Measurements from ENCODE around the gene HPCA.

Gene HPCA

DNA sequence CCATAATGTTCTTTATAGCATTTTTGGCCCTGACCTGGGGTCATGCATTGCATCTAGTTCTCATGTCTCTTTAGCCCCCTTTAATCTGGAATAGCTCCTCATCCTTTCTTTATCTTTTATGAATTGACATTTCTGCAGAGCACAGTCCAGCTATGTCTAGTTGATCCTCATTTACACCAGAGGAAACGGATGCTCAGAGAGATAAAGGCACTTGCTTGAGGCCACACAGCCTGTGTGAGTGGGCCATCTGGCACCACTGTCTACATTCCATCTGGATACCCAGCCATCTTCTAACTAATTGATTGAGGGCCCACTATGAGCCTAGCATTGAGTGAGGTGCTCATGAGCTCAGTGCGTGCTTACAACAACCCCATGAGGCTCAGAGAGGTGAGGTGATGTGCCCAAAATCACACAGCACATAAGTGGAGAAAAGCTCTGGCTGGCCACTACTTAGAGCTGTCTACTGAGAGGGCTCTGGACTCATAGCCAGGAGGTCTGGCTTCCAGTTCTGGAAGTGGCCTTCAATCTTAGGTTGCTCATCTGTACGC is 3.5 kb downstream of the HPCA start:
- no peak for ATAC-seq (replicated peaks)

GRCh38 chr1:32890516-32891240 is 4.4 kb downstream of the HPCA start:
- no peak overlapping the region for H3K4me3 Mint-ChIP-seq
- peaks cover 5 to 6% of the 10 kb centered on the region in 2 donors for H3K36me3 Mint-ChIP-seq
- ATAC-seq (replicated peaks) (no peak), DNase-seq (no peak)
- H3K27me3 Mint-ChIP-seq, result peaks cover 76 to 96% of the 10 kb centered on the region in 2 donors
- H3K27ac Mint-ChIP-seq, result no peak overlapping the region
- H3K4me1 Mint-ChIP-seq, result peaks cover 22 to 23% of the 10 kb centered on the region in 2 donors
- peaks cover 0 to 3% of the 10 kb centered on the region in 2 donors for H3K9me3 Mint-ChIP-seq

More for the DNA sequence above, 3.5 kb downstream of the HPCA start:
- H3K36me3 Mint-ChIP-seq, result peaks cover 5 to 6% of the 10 kb centered on the region in 2 donors
- peaks cover 0 to 3% of the 10 kb centered on the region in 2 donors for H3K9me3 Mint-ChIP-seq
- H3K4me3 Mint-ChIP-seq, result no peak overlapping the region
- H3K4me1 Mint-ChIP-seq, result peaks cover 22 to 26% of the 10 kb centered on the region in 2 donors
- H3K27ac Mint-ChIP-seq, result no peak overlapping the region
- H3K27me3 Mint-ChIP-seq, result peaks cover 85 to 96% of the 10 kb centered on the region in 2 donors
- DNase-seq, result no peak

DNA sequence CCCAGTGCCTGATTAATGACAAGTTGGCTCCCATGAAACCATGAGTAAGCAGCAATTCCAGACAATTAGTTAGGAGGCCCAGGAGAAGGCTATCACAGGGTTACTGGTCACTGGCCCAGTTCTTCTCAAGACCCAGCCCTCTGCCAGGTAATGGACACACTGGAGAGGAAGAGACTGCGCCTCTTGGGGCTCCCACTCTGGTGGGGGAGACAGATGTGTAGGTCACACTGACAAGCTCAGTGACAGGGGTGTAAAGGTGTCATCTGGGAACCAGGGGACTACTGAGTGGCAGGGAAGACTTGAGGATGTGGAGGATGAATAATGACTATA is 4.9 kb downstream of the HPCA start:
- H3K9me3 Mint-ChIP-seq, result peaks cover 0 to 3% of the 10 kb centered on the region in 2 donors
- ATAC-seq (replicated peaks), result no peak
- no peak for DNase-seq
- peaks cover 21 to 22% of the 10 kb centered on the region in 2 donors for H3K4me1 Mint-ChIP-seq
- H3K36me3 Mint-ChIP-seq, result peaks cover 5 to 6% of the 10 kb centered on the region in 2 donors
- H3K27me3 Mint-ChIP-seq, result peaks cover 72 to 96% of the 10 kb centered on the region in 2 donors
- no peak overlapping the region for H3K27ac Mint-ChIP-seq
- no peak overlapping the region for H3K4me3 Mint-ChIP-seq

GRCh38 chr1:32891630-32892029 is 5.3 kb downstream of the HPCA start:
- DNase-seq (no peak), ATAC-seq (replicated peaks) (no peak)
- Mint-ChIP-seq H3K4me1 (peaks cover 20 to 22% of the 10 kb centered on the region in 2 donors), H3K36me3 (peaks cover 5 to 6% of the 10 kb centered on the region in 2 donors), H3K27me3 (peaks cover 76 to 97% of the 10 kb centered on the region in 2 donors), H3K27ac (no peak overlapping the region), H3K4me3 (no peak overlapping the region), H3K9me3 (peaks cover 0 to 3% of the 10 kb centered on the region in 2 donors)

- ATAC-seq (replicated peaks), result peak; percentile 78 to 83
- Mint-ChIP-seq H3K27ac (peak overlapping the region; percentile 74), H3K27me3 (peaks cover 72 to 96% of the 10 kb centered on the region in 2 donors), H3K9me3 (peaks cover 0 to 3% of the 10 kb centered on the region in 2 donors), H3K4me1 (peaks cover 16 to 22% of the 10 kb centered on the region in 2 donors), H3K36me3 (peaks cover 5 to 6% of the 10 kb centered on the region in 2 donors), H3K4me3 (peak overlapping the region; percentile 52 to 73)
- no peak for DNase-seq
Measured at GRCh38 chr1:32892368-32893197, 6.3 kb downstream of the HPCA start.

DNA sequence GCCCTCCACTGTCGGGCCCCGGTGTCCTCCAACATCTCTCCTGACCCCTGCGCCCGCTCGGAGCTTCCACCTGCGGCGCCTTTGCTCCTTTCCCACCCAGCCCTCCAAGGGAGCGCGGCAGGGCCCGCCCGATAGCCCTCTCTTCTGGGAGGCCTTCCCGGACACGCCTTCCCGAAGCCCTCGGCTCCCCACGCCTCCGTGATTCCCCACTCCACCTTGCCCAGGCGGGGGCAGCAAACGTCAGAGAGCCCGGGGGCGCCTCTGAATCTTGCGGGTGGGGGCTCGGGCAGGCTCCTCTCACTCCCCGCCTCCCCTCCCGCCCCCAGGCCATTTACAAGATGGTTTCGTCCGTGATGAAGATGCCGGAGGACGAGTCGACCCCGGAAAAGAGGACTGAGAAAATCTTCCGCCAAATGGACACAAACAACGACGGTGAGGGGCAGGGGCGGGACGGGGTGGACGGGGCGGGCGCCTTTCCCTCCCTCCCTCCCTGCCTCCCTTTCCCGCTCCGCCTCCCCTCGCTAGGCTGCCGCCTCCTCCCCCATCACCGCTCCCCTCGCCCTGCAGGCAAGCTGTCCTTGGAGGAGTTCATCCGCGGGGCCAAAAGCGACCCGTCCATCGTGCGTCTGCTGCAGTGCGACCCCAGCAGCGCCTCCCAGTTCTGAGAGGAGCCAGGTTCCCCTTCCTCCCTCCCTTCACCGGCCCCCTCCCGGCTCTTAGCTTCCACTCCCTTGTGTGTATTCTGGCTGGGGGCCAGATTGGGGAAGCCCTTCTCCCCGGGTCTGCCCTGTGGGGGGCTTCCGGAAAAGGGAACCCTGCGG is 7.1 kb downstream of the HPCA start:
- DNase-seq, result no peak
- H3K36me3 Mint-ChIP-seq, result peaks cover 5 to 6% of the 10 kb centered on the region in 2 donors
- H3K4me3 Mint-ChIP-seq, result peak overlapping the region; percentile 73 to 76
- peak; percentile 5 to 30 for ATAC-seq (replicated peaks)
- peaks cover 66 to 92% of the 10 kb centered on the region in 2 donors for H3K27me3 Mint-ChIP-seq
- H3K4me1 Mint-ChIP-seq, result peaks cover 15 to 22% of the 10 kb centered on the region in 2 donors
- H3K9me3 Mint-ChIP-seq, result peaks cover 0 to 3% of the 10 kb centered on the region in 2 donors
- no peak overlapping the region for H3K27ac Mint-ChIP-seq

GRCh38 chr1:32894019-32894600 is 7.8 kb downstream of the HPCA start:
- no peak for ATAC-seq (replicated peaks)
- peaks cover 15 to 22% of the 10 kb centered on the region in 2 donors for H3K4me1 Mint-ChIP-seq

DNA sequence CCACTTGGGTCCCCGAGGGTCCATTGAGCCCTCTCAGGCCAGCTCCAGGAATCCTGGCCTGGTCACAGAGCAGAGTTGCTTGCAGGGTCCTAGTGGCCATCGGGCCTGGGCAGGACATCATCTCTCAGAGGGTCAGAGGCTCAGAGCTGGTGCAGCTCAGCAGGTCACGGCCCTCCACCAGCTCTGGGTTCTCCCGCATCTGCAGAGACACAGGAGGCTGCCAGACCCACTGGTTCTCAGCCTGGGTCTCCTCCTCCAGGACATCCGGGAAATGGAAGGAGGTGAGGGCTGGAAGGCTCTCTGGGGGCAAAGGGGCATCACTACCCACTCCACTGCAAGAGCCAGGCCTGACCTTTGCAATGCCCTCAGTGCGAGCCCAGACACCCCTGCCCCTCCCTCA is 8.4 kb downstream of the HPCA start:
- no peak for DNase-seq
- no peak for ATAC-seq (replicated peaks)
- peaks cover 15 to 22% of the 10 kb centered on the region in 2 donors for H3K4me1 Mint-ChIP-seq
- H3K36me3 Mint-ChIP-seq, result peaks cover 5 to 6% of the 10 kb centered on the region in 2 donors
- H3K4me3 Mint-ChIP-seq, result no peak overlapping the region
- peaks cover 58 to 89% of the 10 kb centered on the region in 2 donors for H3K27me3 Mint-ChIP-seq
- no peak overlapping the region for H3K27ac Mint-ChIP-seq
- H3K9me3 Mint-ChIP-seq, result peaks cover 0 to 3% of the 10 kb centered on the region in 2 donors

More at GRCh38 chr1:32894019-32894600, 7.8 kb downstream of the HPCA start:
- H3K27me3 Mint-ChIP-seq, result peaks cover 64 to 92% of the 10 kb centered on the region in 2 donors
- H3K27ac Mint-ChIP-seq, result no peak overlapping the region
- peak overlapping the region; percentile 59 to 73 for H3K4me3 Mint-ChIP-seq
- no peak for DNase-seq
- peaks cover 0 to 3% of the 10 kb centered on the region in 2 donors for H3K9me3 Mint-ChIP-seq
- H3K36me3 Mint-ChIP-seq, result peaks cover 5 to 6% of the 10 kb centered on the region in 2 donors

- Mint-ChIP-seq H3K27me3 (peaks cover 53 to 86% of the 10 kb centered on the region in 2 donors), H3K36me3 (peaks cover 5 to 6% of the 10 kb centered on the region in 2 donors), H3K4me3 (no peak overlapping the region), H3K27ac (no peak overlapping the region), H3K4me1 (peaks cover 16 to 24% of the 10 kb centered on the region in 2 donors), H3K9me3 (peaks cover 0 to 3% of the 10 kb centered on the region in 2 donors)
- DNase-seq (no peak), ATAC-seq (replicated peaks) (no peak)
Measured at GRCh38 chr1:32895325-32896215, 9.3 kb downstream of the HPCA start.

GRCh38 chr1:32896451-32896850 is 10.2 kb downstream of the HPCA start:
- ATAC-seq (replicated peaks) (no peak), DNase-seq (no peak)
- no peak overlapping the region for H3K4me3 Mint-ChIP-seq
- peaks cover 0 to 3% of the 10 kb centered on the region in 2 donors for H3K9me3 Mint-ChIP-seq
- H3K36me3 Mint-ChIP-seq, result peaks cover 5 to 6% of the 10 kb centered on the region in 2 donors
- peaks cover 48 to 82% of the 10 kb centered on the region in 2 donors for H3K27me3 Mint-ChIP-seq
- H3K27ac Mint-ChIP-seq, result no peak overlapping the region
- H3K4me1 Mint-ChIP-seq, result peaks cover 16 to 28% of the 10 kb centered on the region in 2 donors

- peaks cover 48 to 82% of the 10 kb centered on the region in 2 donors for H3K27me3 Mint-ChIP-seq
Measured at GRCh38 chr1:32897082-32898049, 11.1 kb downstream of the HPCA start.

GRCh38 chr1:32898056-32898455 is 11.8 kb downstream of the HPCA start:
- H3K27me3 Mint-ChIP-seq, result peaks cover 49 to 82% of the 10 kb centered on the region in 2 donors
- no peaks in the 10 kb centered on the region for H3K9me3 Mint-ChIP-seq

More at GRCh38 chr1:32897082-32898049, 11.1 kb downstream of the HPCA start:
- ATAC-seq (replicated peaks), result no peak
- H3K27ac Mint-ChIP-seq, result no peak overlapping the region
- no peak for DNase-seq
- H3K9me3 Mint-ChIP-seq, result peaks cover 0 to 1% of the 10 kb centered on the region in 2 donors
- peaks cover 16 to 28% of the 10 kb centered on the region in 2 donors for H3K4me1 Mint-ChIP-seq
- peaks cover 1 to 2% of the 10 kb centered on the region in 2 donors for H3K36me3 Mint-ChIP-seq
- no peak overlapping the region for H3K4me3 Mint-ChIP-seq

More at GRCh38 chr1:32898056-32898455, 11.8 kb downstream of the HPCA start:
- Mint-ChIP-seq H3K36me3 (no peaks in the 10 kb centered on the region), H3K4me3 (no peak overlapping the region), H3K4me1 (peaks cover 11 to 21% of the 10 kb centered on the region in 2 donors), H3K27ac (no peak overlapping the region)
- DNase-seq (no peak), ATAC-seq (replicated peaks) (no peak)

Data from stimulated activated naive B cell treated with anti-CD40 and anti-IgM and Interleukin-4, amounts not matched to agents 10 μg/mL and 1 μg/mL and 100 μg/mL, for 72 hours (primary cell).